Measurements from ENCODE around the gene KLF13. TPM values are rescaled to one million over a fixed set of nuclear protein-coding genes. Genes with fewer than 3 reads are reported as not detected.

KLF13 gene
- total RNA-seq, 1 experiment from 2014 or later: 47.2 TPM

GRCh38 chr15:31336593-31337295, 10.1 kb downstream of the KLF13 start:
- DNase-seq: no peak
- Histone ChIP-seq H3K4me3 (no peak overlapping the region), H3K27me3 (no peaks in the 10 kb centered on the region), H3K36me3 (peaks cover 4% of the 10 kb centered on the region; the same call in 1 of the 2 replicates), H3K9me3 (no peaks in the 10 kb centered on the region)

DNA sequence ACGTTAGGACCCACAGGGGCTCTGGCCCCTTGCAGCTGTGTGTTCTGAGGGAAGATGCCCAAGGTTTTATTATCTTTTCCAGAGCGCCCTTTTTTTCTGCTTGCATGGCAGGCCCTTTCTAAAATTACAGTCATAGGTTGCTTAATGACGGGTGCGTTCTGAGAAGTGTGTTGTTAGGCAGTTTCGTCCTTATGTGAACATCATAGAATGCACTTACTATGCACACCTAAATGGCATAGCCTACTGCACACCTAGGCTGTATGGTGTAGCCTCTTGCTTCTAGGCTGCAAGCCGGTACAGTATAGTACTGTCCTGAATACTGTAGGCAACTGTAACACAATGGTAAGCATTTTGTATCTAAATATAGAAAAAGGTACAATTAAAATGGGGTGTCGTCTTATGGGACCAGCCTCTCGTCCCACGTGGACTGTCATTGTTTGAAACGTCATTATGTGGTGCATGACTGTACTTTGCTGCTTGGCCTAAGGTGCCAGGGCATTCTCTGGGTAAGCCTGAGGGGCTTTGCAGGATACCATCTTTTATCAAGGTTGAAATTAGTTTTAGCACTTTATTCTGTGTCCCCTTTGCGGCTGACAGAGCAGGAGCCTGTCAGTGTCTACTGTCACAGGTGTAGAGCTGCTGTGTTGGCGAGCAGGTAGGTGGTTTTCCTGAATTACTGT, 10.9 kb downstream of the KLF13 start:
- H3K36me3 ChIP-seq: peaks cover 4% of the 10 kb centered on the region; the same call in 1 of the 2 replicates
- H3K4me3 ChIP-seq: no peak overlapping the region
- DNase-seq: no peak
- H3K9me3 ChIP-seq: no peaks in the 10 kb centered on the region
- H3K27me3 ChIP-seq: no peaks in the 10 kb centered on the region

DNA sequence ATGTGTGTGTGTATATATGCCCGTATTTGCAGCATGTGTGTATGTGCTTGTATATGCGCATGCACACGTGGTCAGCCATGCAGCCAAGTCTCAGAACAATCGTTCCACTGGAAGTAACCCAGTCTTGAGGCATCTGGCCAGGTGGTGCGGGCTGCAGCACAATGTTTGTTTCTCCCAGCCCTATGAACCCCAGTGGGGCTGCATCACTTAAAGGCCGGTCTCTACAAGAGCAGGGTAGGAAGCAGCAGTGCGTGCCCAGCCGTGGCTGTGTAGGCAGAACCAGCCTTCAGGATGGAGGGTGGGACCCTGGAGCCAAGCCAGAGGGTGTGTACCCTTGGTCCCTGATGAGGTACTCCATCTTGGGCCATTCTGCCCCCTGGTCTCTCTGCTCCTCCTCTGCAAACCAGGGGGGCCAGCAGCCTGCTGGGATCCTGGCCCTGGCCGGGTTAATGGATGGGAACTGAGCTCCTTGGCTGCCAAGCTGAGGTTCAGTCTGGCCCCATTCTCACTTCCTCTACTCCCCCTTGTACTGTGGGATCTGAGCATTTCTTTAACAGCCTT, 11.8 kb downstream of the KLF13 start:
- peaks cover 4% of the 10 kb centered on the region; the same call in 1 of the 2 replicates for H3K36me3 ChIP-seq
- H3K4me3 ChIP-seq: no peak overlapping the region

GRCh38 chr15:31338879-31339557, 12.4 kb downstream of the KLF13 start:
- no peaks in the 10 kb centered on the region for H3K9me3 ChIP-seq
- H3K4me3 ChIP-seq: no peak overlapping the region
- H3K36me3 ChIP-seq: peaks cover 4% of the 10 kb centered on the region; the same call in 1 of the 2 replicates
- DNase-seq: peak; percentile 80
- H3K27me3 ChIP-seq: no peaks in the 10 kb centered on the region

More for the DNA sequence above, 11.8 kb downstream of the KLF13 start:
- Histone ChIP-seq H3K27me3 (no peaks in the 10 kb centered on the region), H3K9me3 (no peaks in the 10 kb centered on the region)
- peak; percentile 33 for DNase-seq

- Histone ChIP-seq H3K9me3 (no peaks in the 10 kb centered on the region), H3K4me3 (no peak overlapping the region), H3K36me3 (peaks cover 4% of the 10 kb centered on the region; the same call in 1 of the 2 replicates), H3K27me3 (no peaks in the 10 kb centered on the region)
- DNase-seq: no peak
Measured at GRCh38 chr15:31339558-31339895, 12.9 kb downstream of the KLF13 start.

DNA sequence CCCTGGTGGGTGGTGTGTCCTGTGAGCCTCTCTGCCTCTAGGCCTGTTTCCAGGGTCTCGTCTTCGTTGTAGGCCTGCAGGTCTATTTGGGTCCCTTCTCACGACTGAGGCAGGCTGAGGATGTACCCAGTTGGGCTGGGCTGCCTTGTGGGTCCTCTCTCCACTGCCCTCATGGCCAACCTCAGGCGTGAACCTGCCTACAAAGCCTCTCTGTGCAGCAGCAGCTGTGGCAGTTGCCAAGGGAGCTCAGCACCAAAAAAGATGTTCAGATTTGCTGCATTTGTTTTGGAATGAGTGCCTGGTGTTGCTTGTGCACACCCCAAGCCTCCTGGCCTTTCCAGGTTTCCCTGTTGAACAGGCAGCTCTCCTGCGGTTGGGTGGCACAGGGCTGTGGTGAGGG, 13.4 kb downstream of the KLF13 start:
- Histone ChIP-seq H3K27me3 (no peaks in the 10 kb centered on the region), H3K36me3 (peaks cover 4% of the 10 kb centered on the region; the same call in 1 of the 2 replicates), H3K9me3 (no peaks in the 10 kb centered on the region), H3K4me3 (no peak overlapping the region)
- DNase-seq: no peak

DNA sequence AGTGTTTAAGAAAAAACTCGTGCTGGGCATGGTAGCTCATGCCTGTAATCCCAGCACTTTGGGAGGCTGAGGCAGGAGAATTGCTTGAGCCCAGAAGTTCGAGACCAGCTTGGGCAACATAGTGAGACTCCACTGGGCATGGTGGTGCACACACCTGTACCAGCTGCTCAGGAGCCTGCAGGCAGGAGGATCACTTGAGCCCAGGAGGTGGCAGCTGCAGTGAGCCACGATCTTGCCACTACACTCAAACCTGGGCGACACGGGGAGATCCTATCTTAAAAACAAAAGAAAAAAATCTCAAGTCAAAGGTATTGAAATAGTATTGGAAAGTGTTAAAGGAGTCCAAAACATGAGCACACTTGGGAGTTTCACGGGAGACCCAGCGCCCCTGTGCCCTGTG, 14.0 kb downstream of the KLF13 start:
- no peaks in the 10 kb centered on the region for H3K9me3 ChIP-seq
- H3K27me3 ChIP-seq: no peaks in the 10 kb centered on the region
- H3K4me3 ChIP-seq: no peak overlapping the region
- peaks cover 4% of the 10 kb centered on the region; the same call in 1 of the 2 replicates for H3K36me3 ChIP-seq
- DNase-seq: no peak

DNA sequence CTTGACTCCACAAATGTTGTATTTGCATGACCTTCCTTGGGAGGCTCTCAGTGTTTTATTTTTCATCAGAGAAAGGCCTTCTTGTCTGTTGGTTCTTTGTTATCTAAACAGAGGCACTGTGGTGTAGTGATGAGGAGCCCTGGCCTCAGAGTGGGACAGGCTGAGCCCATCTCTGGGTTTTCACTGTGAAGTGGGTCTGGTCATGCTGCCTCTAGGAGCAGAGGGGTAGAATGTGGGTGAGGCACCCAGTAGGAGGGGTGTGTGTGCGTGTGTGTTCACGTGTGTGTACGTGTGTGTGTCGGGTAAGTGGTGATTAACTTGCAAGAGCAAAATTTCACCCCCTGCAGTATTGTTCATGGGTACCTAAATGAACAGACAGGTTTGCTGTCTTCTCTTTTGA, 14.4 kb downstream of the KLF13 start:
- DNase-seq: no peak
- H3K27me3 ChIP-seq: no peaks in the 10 kb centered on the region
- no peak overlapping the region for H3K4me3 ChIP-seq
- H3K9me3 ChIP-seq: no peaks in the 10 kb centered on the region
- peaks cover 4% of the 10 kb centered on the region; the same call in 1 of the 2 replicates for H3K36me3 ChIP-seq

GRCh38 chr15:31341496-31342195, 15.0 kb downstream of the KLF13 start:
- Histone ChIP-seq H3K9me3 (no peaks in the 10 kb centered on the region), H3K27me3 (no peaks in the 10 kb centered on the region), H3K36me3 (peaks cover 4% of the 10 kb centered on the region; the same call in 1 of the 2 replicates), H3K4me3 (no peak overlapping the region)
- no peak for DNase-seq

- Histone ChIP-seq H3K27me3 (no peaks in the 10 kb centered on the region), H3K9me3 (no peaks in the 10 kb centered on the region), H3K4me3 (no peak overlapping the region), H3K36me3 (peaks cover 4% of the 10 kb centered on the region; the same call in 1 of the 2 replicates)
- DNase-seq: no peak
Measured at GRCh38 chr15:31342381-31342780, 15.7 kb downstream of the KLF13 start.

DNA sequence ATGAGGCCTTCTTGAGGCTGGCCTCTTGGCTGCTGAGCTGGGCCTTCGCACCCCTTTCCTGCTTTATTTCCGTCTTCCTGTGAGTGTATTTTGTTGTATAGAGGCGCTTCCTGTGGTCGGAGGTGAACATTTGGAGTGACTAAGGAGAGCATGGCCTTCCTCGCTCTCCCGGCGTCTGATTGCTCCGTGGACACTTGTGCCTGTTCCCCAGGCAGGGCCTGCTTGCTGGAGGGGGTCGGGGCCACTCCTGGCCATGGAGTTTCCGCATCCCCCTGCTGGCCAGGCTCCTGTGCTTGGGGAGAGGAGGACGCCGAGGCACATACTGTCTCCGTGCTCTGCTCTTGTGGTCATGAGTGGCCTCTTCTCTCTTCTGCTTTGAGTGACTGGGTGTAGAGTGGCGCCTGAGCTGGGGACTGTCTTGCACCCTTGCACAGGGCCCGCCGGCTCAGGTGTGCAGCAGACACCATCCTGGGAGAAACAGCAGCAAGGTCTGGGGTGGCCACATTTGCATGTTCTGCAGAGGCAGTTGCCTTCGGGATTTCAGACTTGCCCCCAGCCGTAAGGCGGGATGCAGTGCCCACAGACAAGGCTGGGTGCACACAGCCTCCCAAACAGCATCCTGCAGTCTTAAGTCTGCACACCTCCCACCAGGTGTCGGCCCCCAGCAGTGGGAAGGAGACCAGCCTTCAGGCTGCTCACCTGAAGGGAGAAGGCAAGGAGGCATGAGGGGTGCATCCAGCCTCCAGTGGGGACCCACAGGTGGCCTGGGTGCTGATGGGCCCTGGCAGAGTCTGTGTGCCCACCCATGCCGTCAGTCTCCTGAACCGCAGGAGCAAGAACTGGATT, 16.4 kb downstream of the KLF13 start:
- no peaks in the 10 kb centered on the region for H3K9me3 ChIP-seq
- no peak for DNase-seq
- H3K4me3 ChIP-seq: no peak overlapping the region
- H3K27me3 ChIP-seq: no peaks in the 10 kb centered on the region
- H3K36me3 ChIP-seq: peaks cover 4% of the 10 kb centered on the region; the same call in 1 of the 2 replicates

DNA sequence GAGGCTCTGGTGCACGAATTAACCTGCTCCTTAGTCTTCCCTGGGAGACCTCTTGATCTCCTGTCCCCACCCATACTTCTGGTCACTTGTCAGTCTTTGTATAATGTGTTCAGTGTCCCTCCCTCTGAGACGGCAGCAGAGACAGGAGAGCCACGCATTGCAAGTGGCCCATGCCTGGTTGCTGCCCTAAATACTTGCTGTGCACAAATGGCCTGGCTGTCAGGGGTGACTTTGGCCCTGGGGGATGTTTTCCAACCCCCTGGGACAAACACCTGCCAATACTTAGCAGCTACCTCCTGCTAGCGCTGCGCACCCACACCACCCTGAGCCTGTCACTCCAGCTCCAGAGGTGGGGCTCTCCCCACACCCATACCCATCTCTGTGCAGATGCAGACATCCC, 17.2 kb downstream of the KLF13 start:
- no peaks in the 10 kb centered on the region for H3K27me3 ChIP-seq
- no peak overlapping the region for H3K4me3 ChIP-seq
- DNase-seq: no peak
- H3K9me3 ChIP-seq: no peaks in the 10 kb centered on the region
- H3K36me3 ChIP-seq: peaks cover 4% of the 10 kb centered on the region; the same call in 1 of the 2 replicates

DNA sequence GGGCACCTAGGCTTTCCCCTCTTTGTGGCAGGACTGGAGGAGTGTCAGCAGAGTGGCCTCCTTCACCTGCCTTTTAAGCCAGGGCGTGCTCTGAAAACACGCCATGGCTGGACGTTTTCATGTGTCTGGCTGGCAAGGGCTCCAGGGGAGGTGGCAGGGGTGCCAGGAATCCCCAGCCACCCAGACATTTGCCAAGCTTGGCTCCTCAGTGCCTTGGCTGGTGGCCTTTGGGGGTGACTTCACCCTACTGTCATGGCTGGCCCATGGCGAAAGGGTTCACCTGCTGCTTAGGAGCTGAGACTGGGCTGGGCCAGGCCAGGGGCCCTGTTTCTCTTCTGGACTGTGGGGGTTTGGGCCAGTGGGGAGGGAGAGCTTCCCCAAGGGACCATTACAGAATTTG, 17.6 kb downstream of the KLF13 start:
- no peak overlapping the region for H3K4me3 ChIP-seq
- H3K36me3 ChIP-seq: peaks cover 4% of the 10 kb centered on the region; the same call in 1 of the 2 replicates
- no peak for DNase-seq
- H3K9me3 ChIP-seq: no peaks in the 10 kb centered on the region
- H3K27me3 ChIP-seq: no peaks in the 10 kb centered on the region

DNA sequence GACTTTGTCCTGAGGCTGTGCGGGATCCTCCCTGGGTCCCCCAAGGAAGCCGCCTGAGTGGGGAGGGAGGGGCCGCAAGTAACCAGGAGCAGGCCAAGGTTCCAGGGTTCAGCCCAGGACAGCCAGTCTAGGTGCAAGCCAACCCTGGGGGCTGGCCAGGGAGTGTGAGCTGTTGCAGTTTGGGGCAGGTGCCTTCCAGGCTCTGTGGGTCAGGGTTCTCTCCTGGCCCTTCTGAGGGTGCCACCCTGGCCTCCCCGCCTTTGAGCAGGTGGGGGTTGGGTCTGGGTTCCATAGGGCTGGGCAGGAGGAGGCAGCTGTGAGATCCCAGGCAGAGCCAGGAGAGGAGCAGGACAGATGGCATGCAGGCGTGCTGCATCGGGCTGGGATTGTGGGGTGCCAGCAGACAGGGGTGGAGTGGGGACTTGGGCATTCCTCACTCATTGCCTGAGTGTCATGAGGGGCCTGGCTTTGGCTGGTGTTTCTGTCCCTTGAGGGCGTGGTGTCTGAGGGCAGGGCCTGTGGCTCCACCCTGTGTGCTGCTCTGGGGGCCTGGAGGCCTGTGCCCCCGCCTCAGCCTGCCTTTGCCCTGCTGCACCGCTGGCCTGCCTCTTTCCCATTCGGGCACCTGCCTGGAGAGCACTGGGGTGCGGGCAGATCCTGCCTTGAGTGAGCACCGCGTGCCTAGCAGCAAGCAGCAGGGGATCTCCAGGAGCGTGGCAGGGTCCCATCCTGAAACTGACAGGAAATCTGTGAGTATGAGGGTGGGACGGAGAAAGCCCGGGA, 18.4 kb downstream of the KLF13 start:
- no peak overlapping the region for H3K4me3 ChIP-seq
- H3K27me3 ChIP-seq: no peaks in the 10 kb centered on the region
- H3K36me3 ChIP-seq: no peaks in the 10 kb centered on the region; the same call in 1 of the 2 replicates
- no peaks in the 10 kb centered on the region for H3K9me3 ChIP-seq
- no peak for DNase-seq
